CD1c-positive myeloid dendritic cell (primary cell): ENCODE results near the gene STK4.

Experiments used
- DNase-seq: peaks from one replicate; pipeline ENCODE4 v3.0.0-alpha.2; 2016; ENCODE audit errors: extremely low spot score

STK4 gene

DNA sequence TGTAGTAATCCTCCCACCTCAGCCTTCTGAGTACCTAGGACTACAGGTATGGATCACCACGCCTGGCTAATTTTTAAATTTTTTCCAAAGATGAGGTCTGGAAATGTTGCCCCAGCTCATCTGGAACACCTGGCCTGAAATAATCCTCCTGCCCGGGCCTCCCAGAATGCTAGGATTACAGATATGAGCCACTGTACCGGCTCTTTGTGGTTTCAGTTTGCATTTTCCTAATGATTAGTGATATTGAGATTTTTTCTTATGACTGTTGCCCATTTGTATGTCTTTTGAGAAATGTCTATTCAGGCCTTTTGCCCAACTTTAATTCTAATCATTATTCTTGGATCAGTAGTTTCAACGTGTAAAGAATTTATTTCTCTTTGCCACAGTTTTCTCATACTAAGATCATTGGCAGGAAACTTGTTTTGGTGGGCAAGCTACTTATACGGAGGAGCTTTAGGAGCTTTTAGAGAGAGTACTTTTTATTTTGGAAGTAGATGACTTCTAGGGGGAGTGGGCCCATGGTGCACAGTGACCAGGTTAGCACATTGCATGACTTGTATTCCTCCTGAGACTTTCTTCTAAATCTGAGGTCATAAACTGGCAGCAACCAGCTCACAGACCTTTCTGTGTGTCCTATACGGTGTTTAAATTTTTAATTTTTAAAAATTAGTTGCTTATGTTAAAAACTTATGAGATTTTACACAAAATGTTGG lies 62.3 kb downstream of the STK4 start:
- no peak for DNase-seq

- DNase-seq: no peak
Observed at GRCh38 chr20:45029884-45030283, 63.6 kb downstream of the STK4 start.

- DNase-seq: no peak
Observed at GRCh38 chr20:45032276-45032675, 66.0 kb downstream of the STK4 start.

DNA sequence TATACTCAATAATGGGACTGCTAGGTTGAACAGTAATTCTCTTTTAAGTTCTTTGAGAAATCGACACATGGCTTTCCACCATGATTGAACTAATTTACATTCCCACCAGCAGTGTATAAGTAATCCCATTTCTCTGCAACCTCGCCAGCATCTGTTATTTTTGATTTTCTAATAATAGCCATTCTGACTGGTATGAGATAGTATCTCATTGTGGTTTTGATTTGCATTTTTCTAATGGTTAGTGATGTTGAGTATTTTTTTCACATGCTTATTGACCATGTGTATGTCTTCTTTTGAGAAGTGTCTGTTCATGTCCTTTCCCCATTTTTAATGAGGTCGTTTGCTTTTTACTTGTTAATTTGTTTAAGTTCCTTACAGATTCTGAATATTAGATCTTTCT lies 66.5 kb downstream of the STK4 start:
- no peak for DNase-seq

DNA sequence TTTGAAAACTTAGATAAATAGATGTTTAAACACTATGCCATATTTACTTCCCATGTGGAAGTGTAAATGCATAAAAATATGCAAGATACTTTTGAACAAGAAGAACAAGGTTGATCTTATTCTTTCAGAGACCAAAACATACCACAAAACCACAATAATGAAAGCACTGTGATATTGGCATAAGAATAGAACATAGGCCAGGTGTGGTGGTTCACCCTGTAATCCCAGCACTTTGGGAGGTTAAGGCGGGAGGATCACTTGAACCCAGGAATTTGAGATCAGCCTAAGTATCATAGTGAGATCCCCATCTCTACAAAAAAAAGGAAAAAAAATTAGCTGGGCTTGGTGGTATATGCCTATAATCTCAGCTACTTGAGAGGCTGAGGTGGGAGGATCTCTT lies 68.1 kb downstream of the STK4 start:
- DNase-seq: no peak

DNA sequence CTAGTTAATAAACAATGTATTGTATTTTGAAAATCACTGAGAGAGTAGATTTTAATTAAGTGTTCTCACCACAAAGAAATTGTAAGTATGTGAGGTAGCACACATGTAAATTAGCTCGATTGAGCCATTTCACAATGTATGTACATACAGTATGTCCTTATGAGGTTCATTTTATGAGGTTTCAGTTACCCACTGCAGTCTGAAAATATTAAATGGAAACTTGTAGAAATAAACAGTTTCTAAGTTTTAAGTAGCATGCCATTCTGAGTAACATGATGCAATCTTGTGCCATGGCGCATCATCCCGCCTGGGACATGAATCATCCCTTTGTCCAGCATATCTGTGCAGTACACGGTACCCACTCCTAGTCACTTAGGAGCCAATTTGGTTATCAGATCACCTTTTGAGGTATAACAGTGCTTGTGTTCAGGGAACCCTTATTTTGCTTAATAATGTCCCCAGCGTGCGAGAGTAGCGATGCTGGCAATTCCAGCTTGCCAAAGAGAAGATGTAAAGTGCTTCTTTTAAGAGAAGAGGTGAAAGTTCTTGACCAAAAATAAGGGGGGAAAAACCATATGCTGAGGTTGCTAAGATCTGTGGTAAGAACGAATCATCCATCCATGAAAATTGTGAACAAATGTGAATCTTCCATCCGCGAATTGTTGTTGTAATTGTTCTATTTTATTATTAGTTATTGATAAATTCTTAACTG lies 69.9 kb downstream of the STK4 start:
- DNase-seq: no peak

DNA sequence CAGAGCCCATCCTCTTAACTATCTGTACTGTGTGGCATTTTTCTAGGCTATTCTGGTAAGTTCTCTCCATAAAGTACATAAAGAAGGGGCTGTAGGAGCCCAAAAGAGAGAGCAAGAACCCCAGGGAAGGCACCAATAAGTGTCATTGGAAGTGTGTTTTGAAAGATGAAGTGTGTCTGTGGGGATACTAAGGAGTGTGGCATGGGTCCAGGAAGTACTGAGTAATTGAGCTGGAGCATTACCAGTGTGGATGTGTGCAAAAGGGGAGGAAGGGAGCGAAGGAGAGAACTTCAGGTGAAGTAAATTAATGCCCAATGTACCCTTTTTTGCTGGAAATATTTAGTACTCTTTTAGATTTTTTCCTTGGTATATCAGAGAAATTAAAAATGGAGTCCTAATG lies 70.7 kb downstream of the STK4 start:
- DNase-seq: no peak

DNA sequence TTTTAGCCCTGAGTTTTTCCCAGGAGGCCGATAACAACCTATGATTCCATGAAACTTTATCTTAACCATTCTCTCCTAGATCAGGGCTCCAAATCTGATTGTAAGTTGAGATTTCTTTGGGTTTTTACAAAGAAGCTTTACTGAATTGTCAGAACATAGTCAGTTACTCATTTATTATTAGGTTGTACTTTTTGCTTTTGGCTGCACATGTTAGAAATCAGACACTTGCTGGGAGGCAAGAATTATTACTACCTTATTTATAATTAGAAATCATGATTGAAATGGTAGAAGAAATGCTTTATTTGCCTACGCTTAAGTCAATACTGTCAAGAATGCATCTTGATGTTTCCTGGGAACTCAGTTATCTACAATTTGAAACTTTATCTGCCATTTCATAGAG lies 71.3 kb downstream of the STK4 start:
- DNase-seq: no peak

- DNase-seq: no peak
Observed at GRCh38 chr20:45038745-45039474, 72.6 kb downstream of the STK4 start.

- peak; percentile 68 for DNase-seq
Observed at GRCh38 chr20:45039475-45039820, 73.1 kb downstream of the STK4 start.

GRCh38 chr20:45041464-45042337 lies 75.4 kb downstream of the STK4 start:
- no peak for DNase-seq

DNA sequence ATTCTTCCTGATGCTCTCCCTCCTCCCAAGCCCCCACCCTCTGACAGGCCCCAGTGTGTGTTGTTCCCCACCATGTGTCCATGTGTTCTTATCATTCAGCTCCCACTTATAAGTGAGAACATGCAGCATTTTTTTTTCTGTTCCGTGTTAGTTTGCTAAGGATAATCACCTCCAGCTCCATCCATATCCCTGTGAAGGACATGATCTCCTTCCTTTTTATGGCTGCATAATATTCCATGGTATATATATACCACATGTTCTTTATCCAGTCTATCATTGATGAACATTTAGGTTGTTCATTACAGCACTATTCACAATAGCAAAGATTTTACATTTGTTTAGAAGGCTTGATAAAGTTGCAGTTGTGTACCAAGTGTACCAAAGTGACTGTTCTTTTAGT lies 76.7 kb downstream of the STK4 start:
- no peak for DNase-seq

DNA sequence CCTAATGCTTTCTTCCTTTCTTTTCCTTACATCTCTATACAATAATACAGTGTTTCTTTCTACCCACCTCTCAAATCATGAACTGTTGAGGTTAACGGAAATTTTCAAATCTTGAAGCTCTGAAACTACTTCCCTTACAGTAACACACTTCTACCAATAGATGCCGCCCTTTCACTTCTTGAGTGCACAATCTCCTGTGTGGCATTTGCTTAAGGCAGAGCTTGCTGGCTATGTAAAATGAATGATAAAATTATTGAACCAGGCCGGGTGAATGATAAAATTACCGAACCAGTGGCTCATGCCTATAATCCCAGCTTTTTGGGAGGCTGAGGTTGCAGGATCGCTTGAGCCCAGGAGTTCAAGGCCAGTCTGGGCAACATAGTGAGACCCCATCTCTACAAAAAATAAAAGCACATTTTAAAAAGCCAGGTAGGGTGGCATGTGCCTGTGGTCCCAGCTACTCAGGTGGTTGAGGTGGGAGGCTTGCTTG lies 77.8 kb downstream of the STK4 start:
- peak; percentile 74 for DNase-seq

GRCh38 chr20:45044601-45045000 lies 78.3 kb downstream of the STK4 start:
- DNase-seq: no peak

GRCh38 chr20:45047581-45048119 lies 81.3 kb downstream of the STK4 start:
- no peak for DNase-seq

DNA sequence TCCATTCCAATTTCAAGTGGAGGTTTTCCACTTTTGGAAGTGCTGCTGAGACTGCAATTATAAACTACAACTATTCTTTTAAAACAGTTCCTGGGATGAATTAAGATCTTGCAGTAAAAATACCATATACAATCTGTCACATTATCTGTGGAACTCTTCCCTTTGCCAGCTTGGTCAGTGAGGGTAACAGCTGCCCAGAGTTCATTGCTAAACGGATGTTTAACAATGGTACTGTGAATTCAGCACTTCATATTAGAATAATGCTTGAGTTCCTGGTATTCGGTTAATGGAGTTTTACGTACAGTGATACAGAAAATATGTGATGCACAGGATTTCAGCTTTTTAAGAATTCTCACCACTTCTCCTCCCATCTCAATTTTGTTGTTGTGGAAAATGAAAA lies 83.1 kb downstream of the STK4 start:
- no peak for DNase-seq

- peak; percentile 8 for DNase-seq
Observed at GRCh38 chr20:45049904-45050471, 83.7 kb downstream of the STK4 start.

GRCh38 chr20:45051204-45052060 lies 85.1 kb downstream of the STK4 start:
- DNase-seq: no peak

DNA sequence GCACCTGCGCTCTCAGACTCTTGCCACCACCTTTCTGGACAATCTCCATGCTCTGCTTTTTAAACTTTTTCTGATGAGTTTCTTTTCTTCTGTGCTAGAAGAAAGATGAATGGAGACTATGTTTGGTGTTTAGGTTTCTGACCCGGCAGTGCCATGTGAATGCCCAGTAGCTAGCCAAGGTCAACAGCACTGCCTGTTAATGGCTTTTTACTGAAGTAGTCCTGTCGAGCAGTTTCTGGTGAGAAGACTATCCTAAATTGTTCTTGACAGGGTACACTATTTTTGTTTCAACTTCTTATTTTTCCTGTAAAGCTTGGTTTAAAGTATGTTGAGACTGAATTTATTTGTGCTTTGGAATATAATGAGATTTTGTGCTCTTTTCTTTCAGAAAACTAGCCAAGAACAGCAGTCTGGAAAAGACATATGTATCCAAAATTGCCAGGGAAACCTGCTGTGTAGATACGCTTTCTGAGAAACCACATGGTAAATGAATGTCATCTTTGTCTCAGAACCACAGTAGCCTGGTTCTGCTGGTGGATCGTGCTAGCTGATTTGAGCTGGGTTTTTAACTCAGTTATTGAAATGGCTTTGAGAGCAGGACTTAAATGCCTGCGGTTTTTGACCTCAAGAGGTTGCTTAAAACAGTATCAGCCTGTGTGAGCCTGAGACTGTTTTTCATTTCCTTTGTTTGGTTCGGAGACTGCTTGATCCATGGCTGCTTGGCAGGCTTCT lies 86.6 kb downstream of the STK4 start:
- no peak for DNase-seq
